GM21576 (cell line): Measurements from ENCODE around the gene NIF3L1.

ENCODE experiments used
- ATAC-seq: cut with Tn5 transposase; IDR thresholded peaks from one replicate; pipeline ENCODE4 v1.9.1; 2021; ENCODE audit warnings: mild to moderate bottlenecking, moderate library complexity; ENCODE audit not compliant: unreplicated experiment

Gene NIF3L1

GRCh38 chr2:200888704-200889625 is at the start of gene NIF3L1, which contains the start of gene PPIL3:
Gene NIF3L1 (plus strand): TSS chr2:200889371. CDS start chr2:200891944, 2,573 bp downstream.
Gene PPIL3 (minus strand): TSS chr2:200889077. CDS start chr2:200887615, 1,462 bp downstream.
- peak; percentile 87 for ATAC-seq

- ATAC-seq = no peak
Observed at GRCh38 chr2:200839513-200839912, 49.7 kb upstream of the NIF3L1 start.

GRCh38 chr2:200843993-200844948 is 44.9 kb upstream of the NIF3L1 start:
- ATAC-seq = no peak

- ATAC-seq = no peak
Observed at GRCh38 chr2:200845194-200845593, 44.0 kb upstream of the NIF3L1 start.

- ATAC-seq = no peak
Observed at GRCh38 chr2:200845669-200846325, 43.4 kb upstream of the NIF3L1 start.

- no peak for ATAC-seq
Observed at GRCh38 chr2:200847269-200847668, 41.9 kb upstream of the NIF3L1 start.

GRCh38 chr2:200847939-200848338 is 41.2 kb upstream of the NIF3L1 start:
- ATAC-seq = no peak

- no peak for ATAC-seq
Observed at GRCh38 chr2:200850512-200851256, 38.5 kb upstream of the NIF3L1 start.

- no peak for ATAC-seq
Observed at GRCh38 chr2:200851398-200852248, 37.5 kb upstream of the NIF3L1 start.

- ATAC-seq = no peak
Observed at GRCh38 chr2:200852605-200853004, 36.6 kb upstream of the NIF3L1 start.

GRCh38 chr2:200856806-200857205 is 32.4 kb upstream of the NIF3L1 start:
- no peak for ATAC-seq

GRCh38 chr2:200860092-200860795 is 28.9 kb upstream of the NIF3L1 start:
- no peak for ATAC-seq

GRCh38 chr2:200861617-200862155 is 27.5 kb upstream of the NIF3L1 start:
- ATAC-seq = no peak

- ATAC-seq = no peak
Observed at GRCh38 chr2:200862532-200863000, 26.6 kb upstream of the NIF3L1 start.

GRCh38 chr2:200863782-200864175 is 25.4 kb upstream of the NIF3L1 start:
- no peak for ATAC-seq

- peak; percentile 77 for ATAC-seq
Observed at GRCh38 chr2:200864176-200865034, 24.8 kb upstream of the NIF3L1 start, which contains the start of gene CLK1. Gene CLK1 (minus strand): TSS chr2:200864658. CDS start chr2:200861862, 2,796 bp downstream.

- no peak for ATAC-seq
Observed at GRCh38 chr2:200869014-200869413, 20.2 kb upstream of the NIF3L1 start.
